BLaER1 treated with 17β-estradiol and CSF1 and Interleukin-3, amounts not matched to agents 10 nM and 100 nM (cell line): Measurements from ENCODE around the gene CCNT1.
"Not testable (repeated sequence)": the region's sequence is repeated elsewhere in the genome, so short reads cannot be mapped to it uniquely, and the experiment has no call there.

Source experiments
- H3K27ac ChIP-seq, 11 experiments: shearing (Covaris generic); formaldehyde crosslinking; 2 replicates each; pipeline ENCODE4 v1.8.1; 2022
- H3K27me3 ChIP-seq, 11 experiments: shearing (Covaris generic); formaldehyde crosslinking; 2 replicates each; pipeline ENCODE4 v1.8.1; 2022
- H3K36me3 ChIP-seq, 11 experiments: shearing (Covaris generic); formaldehyde crosslinking; 2 replicates each; pipeline ENCODE4 v1.8.1; 2022
- H3K4me1 ChIP-seq, 10 experiments: shearing (Covaris generic); formaldehyde crosslinking; 2 replicates each; pipeline ENCODE4 v1.8.1; 2022
- H3K4me2 ChIP-seq, 11 experiments: shearing (Covaris generic); formaldehyde crosslinking; 2 replicates each; pipeline ENCODE4 v1.8.1; 2022
- H3K4me3 ChIP-seq, 10 experiments: shearing (Covaris generic); formaldehyde crosslinking; 2 replicates each; pipeline ENCODE4 v1.8.1; 2022
- H3K9ac ChIP-seq, 11 experiments: shearing (Covaris generic); formaldehyde crosslinking; 2 replicates each; pipeline ENCODE4 v1.8.1; 2022
- H3K9me3 ChIP-seq, 11 experiments: shearing (Covaris generic); formaldehyde crosslinking; replicated peaks in 1 of 11; 2 replicates each; pipeline ENCODE4 v1.8.1; 2022
- H4K20me1 ChIP-seq, 11 experiments: shearing (Covaris generic); formaldehyde crosslinking; 2 replicates each; pipeline ENCODE4 v1.8.1; 2022
- Cebpa-rat ChIP-seq, 11 experiments: shearing (Covaris generic); IDR thresholded peaks; 2 replicates each; pipeline ENCODE4 v1.8.1; 2022

Gene CCNT1

GRCh38 chr12:48686615-48687334, 29.7 kb downstream of the CCNT1 start:
- no peaks in the 10 kb centered on the region for H3K9me3 ChIP-seq
- H3K4me3 ChIP-seq = no peak overlapping the region
- H3K27ac ChIP-seq = no peak overlapping the region
- H3K36me3 ChIP-seq = peaks cover 38 to 50% (median 43%) of the 10 kb centered on the region in 11 experiments
- TF ChIP-seq Cebpa-rat (IDR thresholded peaks at IDR 0.05) = no peak
- no peak overlapping the region for H3K4me2 ChIP-seq
- peaks cover 0 to 8% (median 6%) of the 10 kb centered on the region in 10 experiments; a peak in 7 of 20 replicates for H3K4me1 ChIP-seq
- no peak overlapping the region for H3K9ac ChIP-seq
- no peaks in the 10 kb centered on the region for H3K27me3 ChIP-seq
- H4K20me1 ChIP-seq = peaks cover 14 to 42% (median 36%) of the 10 kb centered on the region in 11 experiments; a peak in 19 of 22 replicates

- Histone ChIP-seq H3K9ac (no peak overlapping the region), H3K4me3 (no peak overlapping the region), H3K4me2 (no peak overlapping the region), H3K9me3 (no peaks in the 10 kb centered on the region), H3K36me3 (peaks cover 34 to 43% (median 37%) of the 10 kb centered on the region in 11 experiments), H3K27me3 (no peaks in the 10 kb centered on the region), H3K27ac (no peak overlapping the region), H3K4me1 (peaks cover 1 to 8% (median 6%) of the 10 kb centered on the region in 10 experiments; a peak in 13 of 20 replicates), H4K20me1 (peaks cover 8 to 42% (median 32%) of the 10 kb centered on the region in 11 experiments; a peak in 20 of 22 replicates)
- TF ChIP-seq Cebpa-rat (IDR thresholded peaks at IDR 0.05) = no peak
These were observed 30.4 kb downstream of the CCNT1 start for GRCh38 chr12:48686037-48686595.

- no peak for TF ChIP-seq Cebpa-rat (IDR thresholded peaks at IDR 0.05)
- H3K27me3 ChIP-seq = no peaks in the 10 kb centered on the region
- peaks cover 3 to 42% (median 30%) of the 10 kb centered on the region in 11 experiments; a peak in 21 of 22 replicates for H4K20me1 ChIP-seq
- H3K4me1 ChIP-seq = peaks cover 27 to 34% (median 32%) of the 10 kb centered on the region in 10 experiments
- no peak overlapping the region for H3K27ac ChIP-seq
- no peaks in the 10 kb centered on the region for H3K9me3 ChIP-seq
- H3K9ac ChIP-seq = no peak overlapping the region
- H3K4me3 ChIP-seq = no peak overlapping the region
- H3K4me2 ChIP-seq = no peak overlapping the region
- peaks cover 21 to 42% (median 34%) of the 10 kb centered on the region in 11 experiments for H3K36me3 ChIP-seq
These were observed 33.0 kb downstream of the CCNT1 start for GRCh38 chr12:48683534-48683933.

- Histone ChIP-seq H3K4me3 (peak overlapping the region; percentile 75 to 94 (median 84); a peak in 19 of 20 replicates), H3K9ac (peak overlapping the region in 7 of 11 experiments; percentile 72 to 98 (median 96); a peak in 7 of 22 replicates)
These were observed 33.6 kb downstream of the CCNT1 start for GRCh38 chr12:48682927-48683326.

GRCh38 chr12:48682533-48682905, 34.0 kb downstream of the CCNT1 start:
- not testable (repeated sequence) for H3K27me3 ChIP-seq, H3K9me3 ChIP-seq
- H3K9ac ChIP-seq = peak overlapping the region; percentile 61 to 98 (median 95); a peak in 20 of 22 replicates
- peak overlapping the region in 8 of 11 experiments; percentile 27 to 98 (median 90); a peak in 10 of 22 replicates for H3K27ac ChIP-seq
- H4K20me1 ChIP-seq = peaks cover 10 to 43% (median 34%) of the 10 kb centered on the region in 11 experiments; a peak in 21 of 22 replicates
- peak overlapping the region; percentile 75 to 94 (median 84) for H3K4me3 ChIP-seq
- peaks cover 37 to 44% (median 42%) of the 10 kb centered on the region in 10 experiments for H3K4me1 ChIP-seq
- peak overlapping the region; percentile 78 to 92 (median 87) for H3K4me2 ChIP-seq
- H3K36me3 ChIP-seq = peaks cover 15 to 42% (median 34%) of the 10 kb centered on the region in 11 experiments; a peak in 21 of 22 replicates

More at GRCh38 chr12:48682927-48683326, 33.6 kb downstream of the CCNT1 start:
- H3K27ac ChIP-seq = no peak overlapping the region; a peak in 1 of 22 replicates
- H3K36me3 ChIP-seq = peaks cover 16 to 42% (median 34%) of the 10 kb centered on the region in 11 experiments
- TF ChIP-seq Cebpa-rat (IDR thresholded peaks at IDR 0.05) = no peak
- peaks cover 6 to 42% (median 30%) of the 10 kb centered on the region in 11 experiments; a peak in 21 of 22 replicates for H4K20me1 ChIP-seq
- H3K27me3 ChIP-seq = no peaks in the 10 kb centered on the region
- H3K4me1 ChIP-seq = peaks cover 33 to 40% (median 38%) of the 10 kb centered on the region in 10 experiments
- H3K9me3 ChIP-seq = no peaks in the 10 kb centered on the region
- peak overlapping the region; percentile 78 to 92 (median 87); a peak in 21 of 22 replicates for H3K4me2 ChIP-seq

- peaks cover 21 to 43% (median 39%) of the 10 kb centered on the region in 11 experiments for H3K36me3 ChIP-seq
- peak within 1 kb of the TSS; percentile 75 to 94 (median 84) for H3K4me3 ChIP-seq
- no peaks in the 10 kb centered on the region for H3K9me3 ChIP-seq
- no peaks in the 10 kb centered on the region for H3K27me3 ChIP-seq
- peaks cover 16 to 49% (median 40%) of the 10 kb centered on the region in 11 experiments; a peak in 21 of 22 replicates for H4K20me1 ChIP-seq
- peak within 1 kb of the TSS; percentile 88 to 98 (median 95) for H3K27ac ChIP-seq
- H3K9ac ChIP-seq = peak within 1 kb of the TSS; percentile 90 to 98 (median 95)
- peak within 1 kb of the TSS; percentile 79 to 93 (median 90) for H3K4me2 ChIP-seq
- H3K4me1 ChIP-seq = peaks cover 37 to 50% (median 46%) of the 10 kb centered on the region in 10 experiments
- no peak for TF ChIP-seq Cebpa-rat (IDR thresholded peaks at IDR 0.05)
These were observed 34.6 kb downstream of the CCNT1 start, which contains the start of gene KANSL2 for GRCh38 chr12:48681710-48682532. TSS of gene KANSL2 (minus strand) at chr12:48682238. CDS start at chr12:48681632, 606 bp downstream.

- Histone ChIP-seq H3K4me2 (peak overlapping the region; percentile 75 to 93 (median 87)), H3K4me3 (peak overlapping the region; percentile 75 to 94 (median 84)), H3K27ac (peak overlapping the region; percentile 88 to 98 (median 95)), H3K9ac (peak overlapping the region; percentile 90 to 98 (median 95)), H3K9me3 (no peaks in the 10 kb centered on the region), H4K20me1 (peaks cover 22 to 55% (median 46%) of the 10 kb centered on the region in 11 experiments; a peak in 21 of 22 replicates), H3K4me1 (peaks cover 37 to 55% (median 48%) of the 10 kb centered on the region in 10 experiments), H3K36me3 (peaks cover 25 to 49% (median 45%) of the 10 kb centered on the region in 11 experiments), H3K27me3 (no peaks in the 10 kb centered on the region)
- no peak for TF ChIP-seq Cebpa-rat (IDR thresholded peaks at IDR 0.05)
These were observed 35.2 kb downstream of the CCNT1 start for GRCh38 chr12:48681399-48681709.

GRCh38 chr12:48680861-48681260, 35.6 kb downstream of the CCNT1 start:
- TF ChIP-seq Cebpa-rat (IDR thresholded peaks at IDR 0.05) = no peak

More at GRCh38 chr12:48680861-48681260, 35.6 kb downstream of the CCNT1 start:
- H3K36me3 ChIP-seq = peaks cover 30 to 54% (median 50%) of the 10 kb centered on the region in 11 experiments
- no peaks in the 10 kb centered on the region for H3K27me3 ChIP-seq
- H3K4me3 ChIP-seq = peak overlapping the region; percentile 75 to 94 (median 84)
- H3K27ac ChIP-seq = peak overlapping the region; percentile 88 to 98 (median 95); a peak in 17 of 22 replicates
- H4K20me1 ChIP-seq = peaks cover 26 to 60% (median 51%) of the 10 kb centered on the region in 11 experiments; a peak in 21 of 22 replicates
- H3K4me2 ChIP-seq = peak overlapping the region; percentile 75 to 93 (median 87)
- H3K9me3 ChIP-seq = no peaks in the 10 kb centered on the region
- peaks cover 37 to 57% (median 48%) of the 10 kb centered on the region in 10 experiments for H3K4me1 ChIP-seq
- H3K9ac ChIP-seq = peak overlapping the region; percentile 90 to 98 (median 95)
